K562 (cell line): ENCODE results near the gene GRIK1. TPM values are rescaled to one million over a fixed set of nuclear protein-coding genes. Genes with fewer than 3 reads are reported as not detected.

Source experiments
- ATAC-seq: fragments of 200-7000 bp; cut with Tn5 transposase; 3 replicates; pipeline ENCODE4 v1.9.1; 2020; ENCODE audit warnings: moderate library complexity
- BruUV-seq: library from RNA; stranded (reverse); fragments of 400-500 nt; replicated peaks from 2 replicates; lab custom pipeline; 2021; lab: Mats Ljungman, UMichigan
- CTCF ChIA-PET: fragments of 300-600 bp; formaldehyde crosslinking; extraction: SDS; loops from one replicate; lab custom pipeline; 2021; ENCODE audit warnings: low intra/inter-chr PET ratio; lab: Yijun Ruan, JAX
- POLR2A ChIA-PET: fragments of 300-600, 350-650 bp; sonication (Branson Sonifier 250); formaldehyde crosslinking; extraction: SDS; loops from one replicate; lab custom pipeline; 2021; ENCODE audit warnings: antibody characterized with exemption, inconsistent platforms; lab: Yijun Ruan, JAX
- DNase-seq, 4 experiments: peaks; one replicate each; pipeline versions ENCODE4 v3.0.0 to v3.0.0-alpha.2; 2011 to 2018; ENCODE audit warnings: low spot score in 3 of 4, mixed read lengths in 3 of 4; ENCODE audit errors: extremely low read depth in 1 of 4
- FAIRE-seq: peaks from 2 replicates; lab custom pipeline; 2011; peaks lifted over from hg19 to GRCh38; lab: Jason Lieb, UNC
- H2AFZ ChIP-seq: 2 replicates; pipeline ENCODE4 v1.6.0; 2011; ENCODE audit warnings: low read depth, low read length, control low read depth, inconsistent platforms
- H3K27ac ChIP-seq: fragments of 200-600 bp; 3 replicates; pipeline ENCODE4 v1.8.0; 2011; ENCODE audit warnings: low read depth, mild to moderate bottlenecking, control low read depth, inconsistent platforms, low read length, moderate library complexity, mixed read lengths; ENCODE audit errors: extremely low read depth
- H3K27me3 ChIP-seq, 2 experiments: fragments of 300-600 bp in 1 of 2; 2 replicates in 1 of 2; 3 replicates in 1 of 2; pipeline versions ENCODE4 v1.6.0 to v1.8.0; 2011; ENCODE audit warnings: inconsistent platforms in 2 of 2, low read length in 2 of 2, mild to moderate bottlenecking in 1 of 2, mixed read lengths in 1 of 2, moderate library complexity in 1 of 2; ENCODE audit not compliant: control insufficient read depth in 2 of 2, insufficient read depth in 2 of 2
- H3K36me3 ChIP-seq: fragments of 300-600 bp; 3 replicates; pipeline ENCODE4 v1.8.0; 2011; ENCODE audit warnings: mild to moderate bottlenecking, low read length, inconsistent platforms; ENCODE audit not compliant: control insufficient read depth, insufficient read depth
- H3K4me1 ChIP-seq, 2 experiments: fragments of 200-600 bp in 1 of 2; replicated peaks in 1 of 2; 2 replicates in 1 of 2; 3 replicates in 1 of 2; pipeline versions ENCODE4 v1.5.1 to v1.8.0; 2011; ENCODE audit warnings: inconsistent platforms in 2 of 2, low read length in 2 of 2, mild to moderate bottlenecking in 1 of 2, mixed read lengths in 1 of 2, moderate library complexity in 1 of 2; ENCODE audit not compliant: control insufficient read depth in 2 of 2, insufficient read depth in 2 of 2
- H3K4me2 ChIP-seq: 2 replicates; pipeline ENCODE4 v1.6.1; 2011; ENCODE audit warnings: low read length, control low read depth, inconsistent platforms, mixed read lengths; ENCODE audit not compliant: insufficient read depth
- H3K4me3 ChIP-seq: fragments of 200-600 bp; sonication (generic), shearing (Covaris generic); 2 replicates; pipeline ENCODE4 v1.5.1; 2016; ENCODE audit warnings: control low read depth, inconsistent platforms
- H3K79me2 ChIP-seq: fragments of 200-600 bp; 3 replicates; pipeline ENCODE4 v1.8.0; 2011; ENCODE audit warnings: low read length, inconsistent platforms; ENCODE audit not compliant: control insufficient read depth, insufficient read depth
- H3K9ac ChIP-seq, 2 experiments: 2 replicates each; pipeline versions ENCODE4 v1.6.0 to v1.6.1; 2011; ENCODE audit warnings: low read depth in 2 of 2, low read length in 2 of 2, control low read depth in 1 of 2, inconsistent platforms in 1 of 2, mild to moderate bottlenecking in 1 of 2, mixed read lengths in 1 of 2; ENCODE audit not compliant: insufficient read depth in 1 of 2
- H3K9me1 ChIP-seq: one replicate; pipeline ENCODE4 v1.6.0; 2011; ENCODE audit warnings: inconsistent platforms, mild to moderate bottlenecking, low read length, moderate library complexity; ENCODE audit not compliant: control insufficient read depth, insufficient read depth
- H3K9me3 ChIP-seq: replicated peaks from 2 replicates; pipeline ENCODE4 v1.5.1; 2011; ENCODE audit warnings: low read depth, low read length, inconsistent platforms; ENCODE audit not compliant: control insufficient read depth, insufficient read depth
- H4K20me1 ChIP-seq: replicated peaks from 2 replicates; pipeline ENCODE4 v1.6.1; 2011; ENCODE audit warnings: low read length, inconsistent platforms, mixed read lengths; ENCODE audit not compliant: control insufficient read depth, insufficient read depth
- BCL6 ChIP-seq: fragments of 250-450 bp; sonication (Bioruptor Pico); IDR thresholded peaks from 2 replicates; pipeline ENCODE4 v1.4.0; 2020
- CC2D1A ChIP-seq: fragments of 450-650 bp; IDR thresholded peaks from 2 replicates; pipeline ENCODE4 v1.6.1; 2017; ENCODE audit warnings: mild to moderate bottlenecking
- FOXA1 ChIP-seq: fragments of 450-650 bp; IDR thresholded peaks from 2 replicates; pipeline ENCODE4 v1.6.1; 2016; ENCODE audit warnings: mild to moderate bottlenecking, borderline replicate concordance
- GATA2 ChIP-seq: sonication (generic); formaldehyde crosslinking; IDR thresholded peaks from 2 replicates; pipeline ENCODE4 v1.4.0; 2020; ENCODE audit warnings: mild to moderate bottlenecking, missing genetic modification reagents
- NCOA2 ChIP-seq, 2 experiments: fragments of 450-650 bp; IDR thresholded peaks; 2 replicates each; pipeline ENCODE4 v1.6.1; 2018; ENCODE audit warnings: mild to moderate bottlenecking in 2 of 2, moderate library complexity in 1 of 2; ENCODE audit not compliant: partially characterized antibody in 2 of 2
- SIRT6 ChIP-seq: IDR thresholded peaks from one replicate; pipeline ENCODE4 v1.6.1; 2012; ENCODE audit warnings: low read depth, mild to moderate bottlenecking, control low read depth, inconsistent platforms, low read length, moderate library complexity
- SIX5 ChIP-seq, 2 experiments: IDR thresholded peaks; 2 replicates each; pipeline ENCODE4 v1.6.1; 2011; ENCODE audit warnings: low read length in 2 of 2, borderline replicate concordance in 1 of 2, low read depth in 1 of 2, mild to moderate bottlenecking in 1 of 2, moderate library complexity in 1 of 2; ENCODE audit not compliant: insufficient read depth in 1 of 2
- SMAD2 ChIP-seq: fragments of 150-350 bp; IDR thresholded peaks from 2 replicates; pipeline ENCODE4 v1.6.1; 2014; ENCODE audit warnings: low read depth, mild to moderate bottlenecking, low read length
- SMARCE1 ChIP-seq: fragments of 450-650 bp; IDR thresholded peaks from 2 replicates; pipeline ENCODE4 v1.7.1; 2016; ENCODE audit warnings: mild to moderate bottlenecking
- SUPT5H ChIP-seq: fragments of 450-650 bp; IDR thresholded peaks from 2 replicates; pipeline ENCODE4 v1.6.1; 2016
- TCF3 ChIP-seq: sonication (generic); formaldehyde crosslinking; IDR thresholded peaks from 2 replicates; pipeline ENCODE4 v1.4.0; 2020; ENCODE audit warnings: mild to moderate bottlenecking, missing genetic modification reagents
- ZC3H11A ChIP-seq: IDR thresholded peaks from 2 replicates; pipeline ENCODE4 v1.6.1; 2012; ENCODE audit warnings: low read depth, low read length, improper control_type of control experiment
- ZKSCAN3 ChIP-seq: fragments of 250-450 bp; sonication (Bioruptor Pico); IDR thresholded peaks from 2 replicates; pipeline ENCODE4 v1.4.0; 2020
- ZNF165 ChIP-seq: fragments of 250-450 bp; sonication (Bioruptor Pico); IDR thresholded peaks from 2 replicates; pipeline ENCODE4 v1.4.0; 2020; ENCODE audit warnings: borderline replicate concordance
- ZNF224 ChIP-seq: sonication (generic); formaldehyde crosslinking; IDR thresholded peaks from 2 replicates; pipeline ENCODE4 v1.8.0; 2022; ENCODE audit warnings: mild to moderate bottlenecking, missing genetic modification reagents
- ZNF57 ChIP-seq: fragments of 450-650 bp; formaldehyde crosslinking; IDR thresholded peaks from 2 replicates; pipeline ENCODE4 v1.4.0; 2020; ENCODE audit warnings: mild to moderate bottlenecking, moderate library complexity
- WGBS: fragments of 100-300 bp; shearing (Covaris generic); methylation state at CpG from one replicate; pipeline ENCODE4 v1.1.6; 2016; ENCODE audit warnings: low coverage, mixed read lengths; ENCODE audit not compliant: insufficient coverage; ENCODE audit errors: missing lambda C conversion rate; 5-methylcytosine and 5-hydroxymethylcytosine counted together
- in situ Hi-C: fragments of 300-500 bp; cut with MboI; formaldehyde crosslinking; loops from 4 replicates; pipeline ENCODE4 v1.15.0; 2018; ENCODE audit warnings: inconsistent platforms, mixed read lengths
- intact Hi-C: fragments of 100-400 bp; cut with micrococcal nuclease; formaldehyde crosslinking; loops from 2 replicates; pipeline ENCODE4 v1.14.2; 2022
- polyA plus RNA-seq, 8 experiments: library from polyadenylated mRNA; depleted of rRNA in 4 of 8; stranded (reverse) in 5 of 8; unstranded in 3 of 8; fragments of >200 nt; fragmentation: Nextera tagmentation in 2 of 8; fragmentation: Illumina TruSeq in 1 of 8; extraction: Ambion mirVana in 2 of 8; extraction: Trizol in 1 of 8; gene quantifications; 2 replicates each; pipeline versions ENCODE4 v1.2.1 to v1.2.3, GENCODE V29; 2011 to 2014; ENCODE audit warnings: inconsistent platforms in 1 of 8, missing spikeins in 1 of 8
- total RNA-seq, 7 experiments: library from RNA; depleted of rRNA in 6 of 7; stranded (reverse); fragments of >200 nt in 6 of 7; fragmentation: Illumina TruSeq in 2 of 7; extraction: Trizol in 2 of 7; gene quantifications; 2 replicates each; pipeline versions ENCODE4 v1.2.1 to v1.2.3, GENCODE V29; 2011 to 2021; ENCODE audit warnings: low replicate concordance in 1 of 7
- TF ChIP-seq, protein P1 (sequence below): fragments of 450-650 bp; conservative IDR thresholded peaks from 2 replicates; pipeline ENCODE4 v1.6.1; 2016; ENCODE audit warnings: missing genetic modification characterization, low read depth, mild to moderate bottlenecking, missing compliant biosample characterization, moderate library complexity
- TF ChIP-seq, protein P2 (sequence below): fragments of 450-650 bp; formaldehyde crosslinking; IDR thresholded peaks from 2 replicates; pipeline ENCODE4 v1.4.0; 2020; ENCODE audit warnings: mild to moderate bottlenecking, moderate library complexity

GRIK1 gene
- total and polyA plus RNA-seq, 9 of the 15 experiments (the other 6 are each of a cell fraction or from before 2014, with no cell fraction given) = 0.17 to 2.8 (median 0.53) TPM

GRCh38 chr21:29798840-29799239 is 141.0 kb downstream of the GRIK1 start (continued):
- TF ChIP-seq, protein P1, sequence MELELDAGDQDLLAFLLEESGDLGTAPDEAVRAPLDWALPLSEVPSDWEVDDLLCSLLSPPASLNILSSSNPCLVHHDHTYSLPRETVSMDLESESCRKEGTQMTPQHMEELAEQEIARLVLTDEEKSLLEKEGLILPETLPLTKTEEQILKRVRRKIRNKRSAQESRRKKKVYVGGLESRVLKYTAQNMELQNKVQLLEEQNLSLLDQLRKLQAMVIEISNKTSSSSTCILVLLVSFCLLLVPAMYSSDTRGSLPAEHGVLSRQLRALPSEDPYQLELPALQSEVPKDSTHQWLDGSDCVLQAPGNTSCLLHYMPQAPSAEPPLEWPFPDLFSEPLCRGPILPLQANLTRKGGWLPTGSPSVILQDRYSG (tag) = no peak
- TF ChIP-seq, all 486 proteins: peak for 0

DNA sequence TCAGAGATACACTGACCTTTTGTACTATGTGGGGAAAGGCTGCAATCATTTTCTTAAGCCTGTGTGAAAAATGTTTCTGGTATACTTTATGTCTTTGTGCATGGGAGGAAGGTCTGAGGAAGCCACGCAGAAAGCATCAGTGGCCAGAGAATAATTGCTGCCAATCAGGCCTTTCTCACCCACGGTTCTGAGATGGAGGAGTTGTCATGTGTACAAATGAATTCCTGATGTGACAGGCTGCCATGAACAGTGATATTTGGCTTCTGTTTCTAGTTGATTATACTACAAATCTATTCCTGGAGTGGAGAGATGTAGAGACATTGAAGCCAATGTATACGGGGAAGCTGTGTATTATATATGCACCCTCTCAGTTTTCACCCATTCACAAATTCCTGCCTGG is 142.6 kb downstream of the GRIK1 start:
- Histone ChIP-seq H3K9me3 (no peaks in the 10 kb centered on the region), H3K4me3 (no peak overlapping the region), H4K20me1 (no peaks in the 10 kb centered on the region), H3K9me1 (no peaks in the 10 kb centered on the region), H3K9ac (no peak overlapping the region)
- ChIA-PET CTCF (no interaction called here), POLR2A (interaction anchor here (0.9 kb wide), 1 partner anchor 141 kb away, joined by 3 read pairs; no protein-coding TSS in a partner anchor)
- in situ Hi-C loops (no loop called here), intact Hi-C loops (no loop called here)
- ATAC-seq (no peak), DNase-seq (no peak)
- WGBS = 28% methylated on average over 3 of the region's 3 CpGs
- TF ChIP-seq TCF3 (CRISPR knock-in tag) (no peak), FOXA1 (no peak), GATA2 (CRISPR knock-in tag) (no peak), CC2D1A (no peak), ZC3H11A (no peak), ZNF224 (no peak), SUPT5H (no peak), SMARCE1 (no peak), NCOA2 (IDR thresholded peaks at IDR 0.05; ENCODE audit: partially characterized antibody in 2 of 2) (no peak), ZKSCAN3 (CRISPR knock-in tag) (no peak), ZNF57 (no peak), ZNF165 (CRISPR knock-in tag) (no peak), SIRT6 (no peak), SMAD2 (no peak), BCL6 (CRISPR knock-in tag) (no peak), SIX5 (IDR thresholded peaks at IDR 0.05; ENCODE audit: borderline replicate concordance in 1 of 2, insufficient read depth in 1 of 2, low read depth in 1 of 2, low read length in 2 of 2) (no peak)
- TF ChIP-seq, protein P2, sequence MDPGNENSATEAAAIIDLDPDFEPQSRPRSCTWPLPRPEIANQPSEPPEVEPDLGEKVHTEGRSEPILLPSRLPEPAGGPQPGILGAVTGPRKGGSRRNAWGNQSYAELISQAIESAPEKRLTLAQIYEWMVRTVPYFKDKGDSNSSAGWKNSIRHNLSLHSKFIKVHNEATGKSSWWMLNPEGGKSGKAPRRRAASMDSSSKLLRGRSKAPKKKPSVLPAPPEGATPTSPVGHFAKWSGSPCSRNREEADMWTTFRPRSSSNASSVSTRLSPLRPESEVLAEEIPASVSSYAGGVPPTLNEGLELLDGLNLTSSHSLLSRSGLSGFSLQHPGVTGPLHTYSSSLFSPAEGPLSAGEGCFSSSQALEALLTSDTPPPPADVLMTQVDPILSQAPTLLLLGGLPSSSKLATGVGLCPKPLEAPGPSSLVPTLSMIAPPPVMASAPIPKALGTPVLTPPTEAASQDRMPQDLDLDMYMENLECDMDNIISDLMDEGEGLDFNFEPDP (CRISPR knock-in tag) = no peak
- TF ChIP-seq, all 486 proteins: peak for 0
- no peaks in the 10 kb centered on the region for H3K4me1 ChIP-seq
- no peaks in the 10 kb centered on the region for H3K36me3 ChIP-seq
- H3K4me2 ChIP-seq = no peak overlapping the region
- no peak overlapping the region for H3K27ac ChIP-seq
- no peak for FAIRE-seq
- no peaks in the 10 kb centered on the region for H3K27me3 ChIP-seq
- H3K79me2 ChIP-seq = no peaks in the 10 kb centered on the region
- H2AFZ ChIP-seq = no peak overlapping the region
- no TSS peak for BruUV-seq
